HepG2 (cell line): Measurements from ENCODE around the gene INTS12. TPM values are rescaled to one million over a fixed set of nuclear protein-coding genes. Genes with fewer than 3 reads are reported as not detected.

Source experiments
- AGO2 ChIP-seq: fragments of 200-400 bp; formaldehyde crosslinking; optimal IDR thresholded peaks from 2 replicates; pipeline ENCODE3; 2017; ENCODE audit warnings: mild to moderate bottlenecking, low read depth, low read length, moderate library complexity
- ARNTL ChIP-seq: sonication (generic); formaldehyde crosslinking; IDR thresholded peaks from 2 replicates; pipeline ENCODE4 v1.4.0; 2020; ENCODE audit warnings: mild to moderate bottlenecking, missing genetic modification reagents
- ELF1 ChIP-seq: sonication (generic); formaldehyde crosslinking; IDR thresholded peaks from 2 replicates; pipeline ENCODE4 v1.4.0; 2020; ENCODE audit warnings: missing genetic modification reagents
- HNRNPUL1 ChIP-seq: fragments of 200-400 bp; formaldehyde crosslinking; IDR thresholded peaks from 2 replicates; pipeline ENCODE4 v1.6.1; 2017; ENCODE audit warnings: low read depth, mild to moderate bottlenecking, low read length, moderate library complexity
- IRX3 ChIP-seq: sonication (generic); formaldehyde crosslinking; IDR thresholded peaks from 2 replicates; pipeline ENCODE4 v1.8.1; 2023; ENCODE audit warnings: mild to moderate bottlenecking, low read depth, missing genetic modification reagents, borderline replicate concordance
- KLF15 ChIP-seq: sonication (generic); formaldehyde crosslinking; IDR thresholded peaks from 2 replicates; pipeline ENCODE4 v1.8.1; 2023; ENCODE audit warnings: borderline replicate concordance, mild to moderate bottlenecking, inconsistent platforms, missing genetic modification reagents, mixed read lengths
- NFE2L2 ChIP-seq: fragments of 150-350 bp; IDR thresholded peaks from 2 replicates; pipeline ENCODE4 v1.6.1; 2014; ENCODE audit warnings: low read length
- NFIB ChIP-seq: sonication (generic); formaldehyde crosslinking; IDR thresholded peaks from 2 replicates; pipeline ENCODE4 v1.9.0; 2021; ENCODE audit warnings: missing genetic modification reagents, mild to moderate bottlenecking, borderline replicate concordance
- SPEN ChIP-seq: sonication (generic); formaldehyde crosslinking; IDR thresholded peaks from 2 replicates; pipeline ENCODE4 v1.5.1; 2020; ENCODE audit warnings: low read depth, mild to moderate bottlenecking, missing genetic modification reagents
- TAF15 ChIP-seq: fragments of 200-400 bp; formaldehyde crosslinking; IDR thresholded peaks from one replicate; pipeline ENCODE4 v1.6.1; 2018; ENCODE audit warnings: mild to moderate bottlenecking, low read depth, low read length; ENCODE audit not compliant: poor library complexity, severe bottlenecking
- TEAD2 ChIP-seq: sonication (generic); formaldehyde crosslinking; IDR thresholded peaks from 2 replicates; pipeline ENCODE4 v1.9.0; 2021; ENCODE audit warnings: missing genetic modification reagents
- THAP11 ChIP-seq: IDR thresholded peaks from 2 replicates; pipeline ENCODE4 v1.6.1; 2016; ENCODE audit warnings: missing biosample characterization, missing genetic modification reagents
- ZBTB20 ChIP-seq: sonication (generic); formaldehyde crosslinking; IDR thresholded peaks from 2 replicates; pipeline ENCODE4 v1.8.1; 2023; ENCODE audit warnings: missing genetic modification reagents, low read depth, mild to moderate bottlenecking, borderline replicate concordance
- ZFP37 ChIP-seq: sonication (generic); formaldehyde crosslinking; IDR thresholded peaks from 2 replicates; pipeline ENCODE4 v1.4.0; 2020; ENCODE audit warnings: missing genetic modification reagents, borderline replicate concordance
- ZFYVE20 ChIP-seq: sonication (generic); formaldehyde crosslinking; IDR thresholded peaks from 2 replicates; pipeline ENCODE4 v1.8.0; 2023; ENCODE audit warnings: low read depth, mild to moderate bottlenecking, moderate library complexity, missing genetic modification reagents, borderline replicate concordance
- ZNF24 ChIP-seq: fragments of 450-650 bp; IDR thresholded peaks from 2 replicates; pipeline ENCODE4 v1.6.1; 2017; ENCODE audit warnings: antibody characterized with exemption, mild to moderate bottlenecking
- ZNF460 ChIP-seq: sonication (generic); formaldehyde crosslinking; IDR thresholded peaks from 2 replicates; pipeline ENCODE4 v1.5.1; 2020; ENCODE audit warnings: missing genetic modification reagents, mild to moderate bottlenecking, borderline replicate concordance
- ZNF546 ChIP-seq: sonication (generic); formaldehyde crosslinking; conservative IDR thresholded peaks from 2 replicates; pipeline ENCODE4 v1.8.1; 2023; ENCODE audit warnings: mild to moderate bottlenecking, missing genetic modification reagents
- polyA plus RNA-seq, 8 experiments: library from polyadenylated mRNA; depleted of rRNA in 3 of 8; stranded (reverse) in 7 of 8; unstranded in 1 of 8; fragments of >200 nt; fragmentation: Illumina TruSeq in 4 of 8; extraction: Trizol in 4 of 8; gene quantifications; 2 replicates each; pipeline versions ENCODE4 v1.2.1 to v1.2.3, GENCODE V29; 2011 to 2016; ENCODE audit warnings: low read depth in 4 of 8, missing spikeins in 1 of 8, mixed read lengths in 1 of 8; ENCODE audit not compliant: insufficient read depth in 1 of 8
- total RNA-seq, 5 experiments: library from RNA; depleted of rRNA; stranded (reverse); fragments of >200 nt; fragmentation: Illumina TruSeq; extraction: Trizol; gene quantifications; 2 replicates each; pipeline ENCODE4 v1.2.3, GENCODE V29; 2016; ENCODE audit warnings: low read depth in 1 of 5
- TF ChIP-seq, protein P1 (sequence below): sonication (generic); formaldehyde crosslinking; IDR thresholded peaks from 2 replicates; pipeline ENCODE4 v1.5.0; 2020; ENCODE audit warnings: mild to moderate bottlenecking, missing genetic modification reagents, borderline replicate concordance
- TF ChIP-seq, protein P2 (sequence below): IDR thresholded peaks from 2 replicates; pipeline ENCODE4 v1.6.1; 2016; ENCODE audit warnings: low read depth, control low read depth
- TF ChIP-seq, protein P3 (sequence below): sonication (generic); formaldehyde crosslinking; IDR thresholded peaks from 2 replicates; pipeline ENCODE4 v1.4.0; 2020; ENCODE audit warnings: low read depth, missing genetic modification reagents

Gene INTS12
- total and polyA plus RNA-seq, 2 of the 13 experiments (the other 11 are each of a cell fraction or from before 2014, with no cell fraction given), result 20.2 to 21.1 TPM

DNA sequence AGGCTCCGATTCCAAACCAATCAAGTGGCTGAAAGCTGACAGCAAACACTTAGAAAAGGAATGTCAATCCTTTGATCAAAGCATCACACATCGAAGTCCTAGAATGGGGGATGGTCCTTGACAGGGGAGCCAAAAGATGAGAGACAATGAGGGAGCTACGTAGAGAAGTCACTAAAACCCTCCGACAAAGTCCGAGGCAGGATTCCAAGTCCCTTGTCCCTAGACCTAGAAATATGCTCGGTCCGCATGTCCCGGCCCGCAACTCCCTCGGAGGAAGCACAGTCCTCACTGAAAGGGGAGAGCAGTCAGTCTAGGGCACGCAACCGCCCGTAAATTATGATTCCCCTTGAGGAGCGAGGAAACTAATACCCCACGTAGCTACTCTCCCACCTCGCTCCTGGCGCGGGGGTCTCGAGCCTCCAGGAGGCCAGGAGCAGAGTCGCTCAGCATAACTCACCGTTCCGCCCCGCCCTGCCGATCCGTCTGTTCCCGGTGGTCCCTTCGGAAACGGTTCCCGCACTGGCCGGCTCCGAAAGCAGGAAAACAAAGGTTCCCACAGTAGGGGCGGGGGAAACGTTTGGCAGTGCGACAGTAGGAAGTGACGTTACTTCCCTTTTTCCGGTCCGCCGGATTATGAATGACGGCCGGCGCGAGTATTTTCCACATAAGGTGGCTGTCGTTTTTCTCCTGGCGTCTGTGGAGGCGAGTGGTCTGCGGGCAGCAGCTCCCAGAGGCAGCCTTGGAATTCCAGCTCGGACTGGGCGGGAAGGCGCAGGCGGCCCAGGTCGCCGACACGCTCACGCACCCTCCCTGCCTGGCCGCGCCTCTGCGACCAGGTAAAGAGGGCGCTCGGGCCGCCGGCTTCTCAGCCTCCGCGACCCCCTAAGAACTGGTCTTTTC lies at the start of gene INTS12, which contains the start of gene GSTCD (continued):
- TF ChIP-seq, protein P1, sequence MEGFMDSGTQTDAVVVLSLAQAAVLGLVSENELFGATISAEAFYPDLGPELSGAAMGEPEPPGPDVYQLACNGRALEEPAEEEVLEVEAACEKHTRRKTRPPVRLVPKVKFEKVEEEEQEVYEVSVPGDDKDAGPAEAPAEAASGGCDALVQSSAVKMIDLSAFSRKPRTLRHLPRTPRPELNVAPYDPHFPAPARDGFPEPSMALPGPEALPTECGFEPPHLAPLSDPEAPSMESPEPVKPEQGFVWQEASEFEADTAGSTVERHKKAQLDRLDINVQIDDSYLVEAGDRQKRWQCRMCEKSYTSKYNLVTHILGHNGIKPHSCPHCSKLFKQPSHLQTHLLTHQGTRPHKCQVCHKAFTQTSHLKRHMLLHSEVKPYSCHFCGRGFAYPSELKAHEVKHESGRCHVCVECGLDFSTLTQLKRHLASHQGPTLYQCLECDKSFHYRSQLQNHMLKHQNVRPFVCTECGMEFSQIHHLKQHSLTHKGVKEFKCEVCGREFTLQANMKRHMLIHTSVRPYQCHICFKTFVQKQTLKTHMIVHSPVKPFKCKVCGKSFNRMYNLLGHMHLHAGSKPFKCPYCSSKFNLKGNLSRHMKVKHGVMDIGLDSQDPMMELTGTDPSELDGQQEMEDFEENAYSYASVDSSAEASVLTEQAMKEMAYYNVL, result peak; percentile 94; the same call in 1 of the 2 replicates
- TF ChIP-seq IRX3 (peak; percentile 86; the same call in 1 of the 2 replicates), SPEN (CRISPR knock-in tag) (peak; percentile 98), NFE2L2 (no peak), ZNF546 (CRISPR knock-in tag) (peak; percentile 89), KLF15 (CRISPR knock-in tag) (0 out of 2 replicates have a peak, but pooled peaks have one; percentile 54), ARNTL (CRISPR knock-in tag) (0 out of 2 replicates have a peak, but pooled peaks have one; percentile 27), ZNF460 (CRISPR knock-in tag) (peak; percentile 86; the same call in 1 of the 2 replicates), NFIB (CRISPR knock-in tag) (no peak), TEAD2 (no peak), ZFP37 (CRISPR knock-in tag) (0 out of 2 replicates have a peak, but pooled peaks have one; percentile 50), TAF15 (no peak), ZFYVE20 (CRISPR knock-in tag) (0 out of 2 replicates have a peak, but pooled peaks have one; percentile 23), THAP11 (peak; percentile 96), ZNF24 (peak; percentile 80), ZBTB20 (peak; percentile 81; the same call in 1 of the 2 replicates), HNRNPUL1 (no peak), ELF1 (peak; percentile 93), AGO2 (peak; percentile 69)
- TF ChIP-seq, protein P2, sequence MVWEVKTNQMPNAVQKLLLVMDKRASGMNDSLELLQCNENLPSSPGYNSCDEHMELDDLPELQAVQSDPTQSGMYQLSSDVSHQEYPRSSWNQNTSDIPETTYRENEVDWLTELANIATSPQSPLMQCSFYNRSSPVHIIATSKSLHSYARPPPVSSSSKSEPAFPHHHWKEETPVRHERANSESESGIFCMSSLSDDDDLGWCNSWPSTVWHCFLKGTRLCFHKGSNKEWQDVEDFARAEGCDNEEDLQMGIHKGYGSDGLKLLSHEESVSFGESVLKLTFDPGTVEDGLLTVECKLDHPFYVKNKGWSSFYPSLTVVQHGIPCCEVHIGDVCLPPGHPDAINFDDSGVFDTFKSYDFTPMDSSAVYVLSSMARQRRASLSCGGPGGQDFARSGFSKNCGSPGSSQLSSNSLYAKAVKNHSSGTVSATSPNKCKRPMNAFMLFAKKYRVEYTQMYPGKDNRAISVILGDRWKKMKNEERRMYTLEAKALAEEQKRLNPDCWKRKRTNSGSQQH (CRISPR knock-in tag), result peak; percentile 99
- TF ChIP-seq, protein P3, sequence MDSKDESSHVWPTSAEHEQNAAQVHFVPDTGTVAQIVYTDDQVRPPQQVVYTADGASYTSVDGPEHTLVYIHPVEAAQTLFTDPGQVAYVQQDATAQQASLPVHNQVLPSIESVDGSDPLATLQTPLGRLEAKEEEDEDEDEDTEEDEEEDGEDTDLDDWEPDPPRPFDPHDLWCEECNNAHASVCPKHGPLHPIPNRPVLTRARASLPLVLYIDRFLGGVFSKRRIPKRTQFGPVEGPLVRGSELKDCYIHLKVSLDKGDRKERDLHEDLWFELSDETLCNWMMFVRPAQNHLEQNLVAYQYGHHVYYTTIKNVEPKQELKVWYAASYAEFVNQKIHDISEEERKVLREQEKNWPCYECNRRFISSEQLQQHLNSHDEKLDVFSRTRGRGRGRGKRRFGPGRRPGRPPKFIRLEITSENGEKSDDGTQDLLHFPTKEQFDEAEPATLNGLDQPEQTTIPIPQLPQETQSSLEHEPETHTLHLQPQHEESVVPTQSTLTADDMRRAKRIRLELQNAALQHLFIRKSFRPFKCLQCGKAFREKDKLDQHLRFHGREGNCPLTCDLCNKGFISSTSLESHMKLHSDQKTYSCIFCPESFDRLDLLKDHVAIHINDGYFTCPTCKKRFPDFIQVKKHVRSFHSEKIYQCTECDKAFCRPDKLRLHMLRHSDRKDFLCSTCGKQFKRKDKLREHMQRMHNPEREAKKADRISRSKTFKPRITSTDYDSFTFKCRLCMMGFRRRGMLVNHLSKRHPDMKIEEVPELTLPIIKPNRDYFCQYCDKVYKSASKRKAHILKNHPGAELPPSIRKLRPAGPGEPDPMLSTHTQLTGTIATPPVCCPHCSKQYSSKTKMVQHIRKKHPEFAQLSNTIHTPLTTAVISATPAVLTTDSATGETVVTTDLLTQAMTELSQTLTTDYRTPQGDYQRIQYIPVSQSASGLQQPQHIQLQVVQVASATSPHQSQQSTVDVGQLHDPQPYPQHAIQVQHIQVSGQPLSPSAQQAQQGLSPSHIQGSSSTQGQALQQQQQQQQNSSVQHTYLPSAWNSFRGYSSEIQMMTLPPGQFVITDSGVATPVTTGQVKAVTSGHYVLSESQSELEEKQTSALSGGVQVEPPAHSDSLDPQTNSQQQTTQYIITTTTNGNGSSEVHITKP, result peak; percentile 85
